Measurements from ENCODE around the gene BAIAP2L1. TPM values are rescaled to one million over a fixed set of nuclear protein-coding genes. Genes with fewer than 3 reads are reported as not detected.

The BAIAP2L1 gene
- total RNA-seq, 2 donors from 2014 or later: 2.4 TPM

DNA sequence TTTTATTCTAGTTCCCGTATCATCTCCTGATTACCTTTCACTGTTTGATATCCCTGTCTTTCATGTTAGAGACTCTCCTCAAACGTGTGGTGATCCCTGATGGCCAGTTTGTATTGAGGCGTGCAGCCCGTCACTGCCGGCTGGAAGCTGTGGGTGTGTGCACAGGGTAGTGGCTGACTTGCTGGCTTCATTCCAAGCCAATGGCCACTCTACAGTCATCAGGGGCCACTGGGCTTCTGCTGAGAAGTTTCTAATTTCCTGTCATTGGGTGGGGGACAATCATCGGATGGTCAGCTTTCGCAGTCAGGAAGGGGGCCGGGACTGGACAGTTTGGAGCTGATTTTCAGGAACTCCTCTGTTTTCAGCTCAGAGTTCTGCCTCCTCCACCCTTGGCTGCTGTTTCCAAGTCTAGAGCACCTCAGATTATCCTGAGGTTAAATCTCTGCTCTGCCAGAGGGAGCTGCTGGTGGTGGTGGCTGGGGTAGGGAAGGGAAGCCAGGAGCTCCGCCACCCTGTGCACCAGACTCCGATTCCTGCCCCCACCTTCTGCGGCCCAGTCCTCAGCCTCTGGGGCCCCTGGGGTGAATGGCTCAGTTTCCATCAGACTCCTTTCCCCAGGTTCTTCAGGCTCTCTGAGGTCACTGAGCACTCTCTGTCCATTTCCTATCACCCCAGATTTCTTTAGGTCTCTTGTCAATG lies 34.9 kb downstream of the BAIAP2L1 start:
- DNase-seq (peak; percentile 33), ATAC-seq (peak; percentile 68 to 85)
- intact Hi-C loops (cut with DNase I): no loop called here

DNA sequence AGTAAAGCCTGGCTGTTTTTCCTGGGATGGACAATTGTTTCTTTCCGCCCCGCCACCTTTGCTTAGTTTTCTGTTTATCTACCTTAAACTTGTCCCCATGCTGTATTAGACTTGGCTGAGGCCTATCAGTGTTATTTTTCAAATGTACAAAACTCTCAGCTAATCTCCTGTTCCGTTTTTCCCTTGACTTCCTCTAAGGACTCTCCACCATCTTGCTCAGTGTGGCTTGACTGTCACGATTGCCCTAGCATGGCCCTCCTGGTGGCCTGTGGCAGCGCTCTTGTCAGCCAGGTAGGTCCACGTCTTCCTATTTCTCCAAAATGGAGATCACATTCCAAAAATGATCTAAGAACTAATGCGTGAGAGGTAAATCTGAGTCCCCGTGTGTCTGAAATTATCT lies 36.7 kb downstream of the BAIAP2L1 start:
- intact Hi-C loops (cut with DNase I): no loop called here
- no peak for ATAC-seq

DNA sequence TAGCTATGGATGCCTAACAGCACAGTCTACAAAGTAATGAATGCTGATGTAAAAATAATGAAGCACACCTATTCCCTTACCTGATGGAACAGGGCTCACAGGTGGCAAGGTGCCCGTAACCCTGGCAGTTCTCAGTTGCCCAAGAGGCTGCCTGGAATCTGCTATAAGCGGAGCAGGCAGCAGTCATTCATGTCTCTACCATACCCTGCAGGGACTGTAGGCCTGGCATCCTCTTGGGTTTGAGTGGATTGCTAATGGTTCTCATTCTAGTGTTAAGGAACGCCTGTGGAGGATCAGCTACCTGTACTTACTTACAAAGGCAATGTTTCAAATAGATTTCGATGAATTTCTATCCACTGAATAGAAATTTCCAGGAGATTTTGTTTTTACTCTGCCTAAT lies 38.4 kb downstream of the BAIAP2L1 start:
- intact Hi-C loops (cut with DNase I): no loop called here
- no peak for DNase-seq
- ATAC-seq: no peak

More for the DNA sequence above, 36.7 kb downstream of the BAIAP2L1 start:
- no peak for DNase-seq

DNA sequence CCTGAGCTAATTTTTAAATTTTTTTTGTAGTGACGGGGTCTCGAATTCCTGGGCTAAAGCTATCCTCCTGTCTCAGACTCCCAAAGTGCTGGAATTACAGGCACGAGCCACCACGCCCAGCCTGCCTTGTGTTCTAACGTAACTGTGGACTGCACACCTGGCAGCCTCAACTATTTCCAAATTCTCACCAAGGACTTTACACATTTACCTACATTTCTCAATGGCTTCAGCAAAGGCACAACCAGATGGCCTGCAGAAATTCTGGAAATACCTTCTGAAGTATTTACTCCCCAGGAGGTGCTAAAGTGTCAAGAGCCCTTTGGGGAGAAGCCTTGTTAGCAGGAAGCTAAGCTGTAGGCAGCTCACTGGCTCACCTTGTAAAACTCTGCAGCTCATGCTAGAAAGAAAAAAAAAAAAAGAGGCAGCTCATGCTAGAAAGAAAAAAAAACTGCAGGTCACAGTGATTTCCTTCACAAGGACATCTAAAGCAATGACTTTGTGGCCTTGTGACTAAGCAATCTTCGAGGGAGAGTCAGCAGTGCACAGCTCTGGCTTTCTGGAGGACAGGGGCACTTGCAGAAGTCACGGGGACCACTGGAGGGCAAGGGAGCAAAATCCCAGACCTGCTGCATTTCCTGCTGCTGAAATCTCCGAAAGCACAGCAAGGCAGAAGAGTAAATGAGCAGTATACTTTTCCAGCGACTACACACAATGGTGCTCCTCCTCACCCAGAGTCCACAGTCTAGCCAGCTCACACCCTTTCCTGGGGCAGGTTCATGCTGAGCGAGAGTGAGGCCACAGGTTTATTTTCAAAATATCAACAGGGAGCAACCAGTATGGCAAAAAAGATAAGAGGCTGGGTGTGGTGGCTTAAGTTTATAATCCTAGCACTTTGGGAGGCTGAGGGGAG lies 40.4 kb downstream of the BAIAP2L1 start:
- DNase-seq (no peak), ATAC-seq (peak in 1 of 2 donors; percentile 19)
- intact Hi-C loops (cut with DNase I): no loop called here

DNA sequence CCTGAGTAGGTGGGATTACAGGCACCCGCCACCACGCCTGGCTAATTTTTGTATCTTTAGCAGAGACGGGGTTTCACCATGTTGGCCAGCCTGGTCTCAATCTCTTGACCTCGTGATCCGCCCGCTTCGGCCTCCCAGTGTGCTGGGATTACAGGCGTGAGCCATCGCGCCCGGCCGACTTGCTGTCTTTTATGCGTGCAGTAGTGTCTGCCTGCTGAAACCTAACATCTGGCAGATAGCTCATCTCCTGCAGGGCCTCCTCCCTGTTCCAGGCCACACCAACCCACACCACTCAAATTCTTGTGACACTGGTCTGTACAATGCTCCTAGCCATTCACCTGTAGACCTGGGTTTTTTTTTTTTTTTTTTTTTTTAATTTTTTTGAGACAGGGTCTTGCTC lies 41.5 kb downstream of the BAIAP2L1 start:
- DNase-seq (no peak), ATAC-seq (no peak)
- intact Hi-C loops (cut with DNase I): no loop called here

DNA sequence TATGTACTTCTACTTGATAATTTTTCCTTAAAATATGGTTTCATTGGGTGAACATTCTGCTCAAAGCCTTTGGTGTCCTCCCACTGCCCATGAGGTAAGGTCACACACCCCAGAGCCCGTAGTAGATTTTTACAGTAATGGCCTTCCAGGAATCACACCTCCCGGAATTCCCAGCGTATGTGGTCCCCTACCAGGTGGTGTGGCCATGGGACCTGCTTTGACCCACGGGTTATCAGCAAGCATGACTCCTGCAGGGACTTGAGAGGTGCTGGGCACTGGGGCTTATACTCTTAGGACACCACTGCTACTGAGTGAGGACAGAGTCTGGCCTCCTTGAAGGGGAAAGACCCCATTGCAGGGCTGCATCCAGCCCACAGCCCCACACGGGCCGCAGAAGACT lies 42.2 kb downstream of the BAIAP2L1 start:
- no peak for ATAC-seq
- intact Hi-C loops (cut with DNase I): no loop called here

DNA sequence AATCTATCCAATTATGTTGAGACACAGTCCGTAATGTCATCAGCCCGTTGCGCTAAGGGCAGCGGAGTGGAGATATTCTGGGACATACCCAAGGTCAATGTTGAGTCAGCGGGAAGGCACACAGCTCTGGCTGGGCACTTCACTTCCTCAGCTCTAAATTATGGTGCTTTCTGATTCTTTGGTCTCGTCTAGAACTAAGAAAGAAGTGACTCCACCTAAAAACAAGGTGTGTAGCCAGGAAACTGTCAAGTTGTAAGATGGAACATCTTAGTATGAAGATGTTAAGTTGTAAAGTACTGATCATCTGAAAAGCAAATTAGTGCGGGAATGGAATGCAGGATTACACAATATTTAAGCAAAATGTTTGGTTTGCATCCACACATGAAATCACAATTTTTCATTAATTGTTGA lies 43.1 kb downstream of the BAIAP2L1 start:
- DNase-seq (no peak), ATAC-seq (peak; percentile 27 to 91)

More for the DNA sequence above, 42.2 kb downstream of the BAIAP2L1 start:
- DNase-seq: no peak

DNA sequence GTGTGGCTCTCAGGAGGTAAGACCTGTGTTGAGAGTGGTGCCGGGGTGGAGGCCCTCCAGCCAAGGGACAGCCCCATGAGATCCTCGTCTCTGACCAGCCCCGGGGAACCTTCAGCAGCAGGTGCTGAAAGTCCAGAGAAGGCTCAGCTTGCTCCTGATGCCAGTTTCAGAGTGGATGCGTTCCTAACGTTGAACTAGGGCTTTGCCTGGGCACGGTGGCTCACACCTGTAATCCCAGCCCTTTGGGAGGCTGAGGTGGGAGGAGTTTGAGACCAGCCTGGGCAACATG lies 45.7 kb downstream of the BAIAP2L1 start:
- ATAC-seq: no peak
- intact Hi-C loops (cut with DNase I): no loop called here
- no peak for DNase-seq

More for the DNA sequence above, 43.1 kb downstream of the BAIAP2L1 start:
- intact Hi-C loops (cut with DNase I): no loop called here

DNA sequence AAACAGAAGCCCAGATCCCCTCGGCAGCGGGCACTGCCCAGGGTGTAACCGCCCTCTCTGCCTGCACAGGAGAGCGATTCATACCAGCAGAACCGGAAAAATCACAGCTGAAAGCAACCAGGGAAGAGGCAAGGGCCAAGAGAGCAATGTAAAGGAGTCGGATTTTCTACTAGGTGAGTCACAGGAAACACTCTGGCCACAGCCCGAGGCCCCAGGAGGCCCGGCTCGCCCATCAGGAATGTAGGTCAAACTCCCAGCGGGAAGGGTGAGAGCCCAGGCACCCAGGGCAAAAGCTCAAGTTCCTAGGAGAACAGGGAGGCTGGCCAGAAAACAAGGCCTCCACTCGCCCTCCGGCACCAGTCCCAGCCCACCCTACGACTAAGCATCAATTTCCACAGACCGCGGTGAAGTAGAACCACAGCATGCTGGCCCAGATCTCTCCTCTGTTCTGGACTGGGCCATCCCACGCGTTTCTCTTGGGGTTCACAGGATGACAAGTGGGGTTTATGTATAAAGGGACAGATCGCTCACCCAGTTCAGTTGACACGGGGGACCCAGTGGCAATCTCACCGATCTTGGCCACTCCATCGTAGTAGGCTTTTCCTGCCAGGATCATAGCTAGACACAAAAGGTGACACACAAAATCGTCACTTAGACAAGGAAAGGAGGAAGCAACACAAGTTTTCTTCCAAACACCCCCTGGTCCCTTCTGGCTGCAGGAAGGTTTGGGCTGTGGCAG lies 46.2 kb downstream of the BAIAP2L1 start:
- intact Hi-C loops (cut with DNase I): no loop called here
- no peak for DNase-seq
- peak in 1 of 2 donors; percentile 60 for ATAC-seq

DNA sequence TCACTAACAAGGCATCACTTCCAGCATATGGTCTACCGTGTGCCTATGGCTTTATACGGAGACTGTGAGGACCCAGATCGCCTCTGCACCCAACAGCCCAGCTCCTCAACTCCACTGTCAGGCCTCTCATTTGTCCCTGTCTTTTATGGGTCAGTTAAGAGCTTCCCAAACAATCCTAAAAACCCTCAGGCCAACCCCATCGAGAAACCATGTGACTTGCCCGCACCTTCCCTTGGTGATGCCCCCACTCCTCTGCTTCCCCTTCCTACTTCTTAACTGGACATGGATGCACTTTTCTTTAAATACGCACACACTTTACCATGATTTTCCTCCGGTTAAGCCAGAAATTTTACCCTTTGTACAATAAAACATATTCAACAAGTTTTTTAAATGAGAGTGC lies 46.8 kb downstream of the BAIAP2L1 start:
- DNase-seq (no peak), ATAC-seq (no peak)
- intact Hi-C loops (cut with DNase I): no loop called here

DNA sequence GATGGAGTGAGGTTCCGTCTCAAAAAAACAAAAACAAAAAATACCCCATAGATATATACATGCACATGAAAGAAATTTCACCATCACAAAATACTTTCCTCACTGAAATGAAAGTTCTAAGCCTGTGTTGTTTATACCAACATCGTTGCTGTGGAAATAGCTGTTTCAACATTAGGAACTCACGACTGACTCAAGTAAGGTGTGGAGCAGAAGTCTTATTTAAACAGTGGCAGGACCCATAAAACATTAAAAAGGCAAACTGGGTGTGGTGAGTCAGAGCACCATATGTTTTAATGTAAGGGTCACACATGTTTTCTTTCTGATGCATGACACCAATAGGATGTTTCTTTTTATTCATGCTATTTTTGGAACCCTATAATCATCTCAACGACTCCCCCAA lies 48.3 kb downstream of the BAIAP2L1 start:
- no peak for DNase-seq
- peak in 1 of 2 donors; percentile 64 for ATAC-seq
- intact Hi-C loops (cut with DNase I): no loop called here

DNA sequence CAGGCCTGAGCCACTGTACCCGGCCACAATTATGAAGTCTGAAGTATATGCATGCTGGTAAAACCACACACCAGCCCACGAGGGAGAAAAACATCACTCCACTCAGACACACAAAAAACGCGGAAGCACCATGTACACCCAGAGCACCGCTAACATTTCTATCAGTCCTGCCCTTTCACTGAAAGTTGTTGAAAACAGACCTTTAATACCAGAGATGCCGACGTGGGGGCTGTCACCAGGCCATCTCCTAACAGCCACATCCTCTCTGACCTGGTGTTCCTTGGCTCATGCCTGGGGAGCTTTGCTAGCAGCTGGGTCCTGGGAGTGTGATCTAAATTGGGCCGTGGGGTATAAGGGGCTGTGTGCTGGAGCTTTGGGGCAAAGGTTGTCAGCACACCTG lies 49.8 kb downstream of the BAIAP2L1 start:
- intact Hi-C loops (cut with DNase I): no loop called here
- no peak for ATAC-seq
- DNase-seq: no peak

DNA sequence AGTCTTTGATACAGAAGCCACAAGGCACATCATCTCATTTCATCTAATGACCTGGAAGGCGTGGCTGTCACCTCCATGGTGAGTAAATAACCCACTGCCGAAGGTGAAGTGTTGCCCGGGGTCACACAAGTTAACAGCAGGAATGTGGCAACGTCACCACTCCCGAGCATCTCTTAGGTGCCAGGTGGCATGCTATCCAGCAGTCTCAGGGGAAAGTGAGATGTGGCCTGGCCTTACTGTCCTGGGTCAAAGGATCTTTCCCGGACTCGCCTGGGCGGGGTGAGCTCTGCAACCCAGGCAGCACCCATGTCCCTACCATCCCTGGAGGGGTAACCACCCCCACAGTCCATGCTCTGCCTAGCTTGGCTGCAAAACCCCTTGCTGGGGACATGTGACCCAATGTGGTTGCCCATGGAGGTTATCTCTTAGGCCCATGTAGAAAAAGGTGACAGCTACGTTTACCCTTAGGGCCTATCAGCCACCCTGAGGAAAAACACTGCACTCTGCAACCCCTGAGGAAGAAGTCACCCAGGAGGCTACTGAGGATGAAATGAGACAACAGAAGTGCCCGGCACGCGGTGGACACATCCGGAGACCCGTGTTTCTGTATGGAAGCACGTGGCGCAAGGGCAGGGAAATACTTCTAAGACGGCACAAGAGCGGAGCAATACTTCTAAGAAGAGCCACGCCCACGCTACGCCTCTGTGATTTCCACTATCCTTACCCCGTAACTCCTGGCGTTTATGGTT lies 52.0 kb downstream of the BAIAP2L1 start:
- ATAC-seq (no peak), DNase-seq (no peak)
- intact Hi-C loops (cut with DNase I): no loop called here

DNA sequence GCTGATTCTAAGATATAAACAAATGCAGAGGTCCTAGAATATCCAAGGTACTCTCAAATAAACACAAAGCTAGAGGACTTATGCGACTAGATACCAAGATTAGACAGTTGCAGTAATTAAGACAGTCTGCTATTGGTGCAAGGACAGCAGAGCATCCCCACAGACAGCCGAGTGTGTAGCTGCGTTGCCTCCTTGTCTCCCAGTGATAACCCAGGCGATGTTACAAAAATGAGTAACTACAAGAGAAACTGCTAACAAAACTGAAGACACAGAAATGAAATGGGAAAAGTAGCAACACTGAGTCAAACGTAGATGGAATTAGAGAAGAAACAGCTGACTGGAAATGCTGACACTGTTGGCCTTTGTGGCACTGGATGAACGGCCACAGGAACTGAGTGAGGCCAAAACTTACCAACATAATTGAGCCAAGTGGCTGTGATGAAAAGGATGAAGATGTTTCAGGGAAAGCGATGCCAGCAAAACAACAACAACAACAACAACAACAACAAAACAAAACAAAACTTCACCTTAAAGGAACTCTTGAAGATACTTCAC lies 54.3 kb downstream of the BAIAP2L1 start:
- no peak for ATAC-seq
- no peak for DNase-seq
- intact Hi-C loops (cut with DNase I): no loop called here

DNA sequence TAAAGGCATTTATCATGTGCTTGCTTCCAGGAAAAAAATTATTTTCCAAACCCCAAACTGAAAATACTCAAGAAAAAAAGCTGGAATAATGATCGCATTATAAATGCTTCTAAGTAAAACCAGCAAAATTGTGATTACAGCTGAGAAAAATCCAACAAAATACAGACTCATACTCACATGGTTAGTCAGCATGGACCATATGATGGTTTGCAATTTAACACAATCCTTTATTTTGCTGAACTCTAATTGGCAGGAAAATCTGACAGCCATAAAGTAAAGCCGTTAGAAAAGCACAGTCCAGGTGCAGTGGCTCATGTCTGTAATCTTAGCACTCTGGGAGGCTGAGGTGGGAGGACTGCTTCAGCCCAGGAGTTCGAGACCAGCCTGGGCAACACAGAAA lies 59.8 kb downstream of the BAIAP2L1 start:
- DNase-seq (no peak), ATAC-seq (no peak)
- intact Hi-C loops (cut with DNase I): no loop called here

DNA sequence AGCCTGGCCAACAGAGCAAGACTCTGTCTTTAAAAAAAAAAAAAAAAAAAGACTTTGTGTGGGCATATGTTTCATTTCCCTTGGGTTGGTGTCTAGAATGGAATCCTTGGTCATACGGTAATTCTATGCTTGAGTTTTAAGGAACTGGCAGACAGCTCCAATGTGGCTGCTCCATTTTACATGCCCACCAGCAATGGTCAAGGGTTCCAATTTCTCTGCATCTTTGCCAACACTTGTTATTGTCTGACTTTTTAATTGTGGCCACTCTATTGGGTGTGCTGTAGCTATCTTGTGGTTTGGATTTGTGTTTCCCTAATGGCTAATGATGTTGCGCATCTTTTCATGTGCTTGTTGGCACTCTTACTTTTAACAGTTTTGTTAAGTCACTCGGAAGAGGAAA lies 61.8 kb downstream of the BAIAP2L1 start:
- ATAC-seq: no peak
- intact Hi-C loops (cut with DNase I): no loop called here

DNA sequence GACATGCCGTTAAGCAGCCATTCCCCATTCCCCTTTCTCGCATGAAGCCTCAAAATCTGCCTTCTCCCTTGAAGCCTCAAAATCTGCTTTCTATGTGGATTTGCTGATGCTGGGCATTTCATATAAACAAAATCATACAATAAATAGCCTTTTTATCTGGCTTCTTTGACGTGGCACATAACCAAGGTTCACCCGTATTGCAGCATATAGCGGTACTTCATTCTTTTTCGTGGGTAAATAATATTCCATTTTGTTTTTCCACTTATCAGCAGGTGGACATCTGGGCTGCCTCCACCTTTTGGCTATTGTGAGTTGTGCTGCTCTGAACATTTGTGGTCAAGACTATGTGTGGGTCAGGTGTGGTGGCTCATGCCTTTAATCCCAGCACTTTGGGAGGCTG lies 62.4 kb downstream of the BAIAP2L1 start:
- DNase-seq (no peak), ATAC-seq (no peak)
- intact Hi-C loops (cut with DNase I): no loop called here

More for the DNA sequence above, 61.8 kb downstream of the BAIAP2L1 start:
- no peak for DNase-seq

DNA sequence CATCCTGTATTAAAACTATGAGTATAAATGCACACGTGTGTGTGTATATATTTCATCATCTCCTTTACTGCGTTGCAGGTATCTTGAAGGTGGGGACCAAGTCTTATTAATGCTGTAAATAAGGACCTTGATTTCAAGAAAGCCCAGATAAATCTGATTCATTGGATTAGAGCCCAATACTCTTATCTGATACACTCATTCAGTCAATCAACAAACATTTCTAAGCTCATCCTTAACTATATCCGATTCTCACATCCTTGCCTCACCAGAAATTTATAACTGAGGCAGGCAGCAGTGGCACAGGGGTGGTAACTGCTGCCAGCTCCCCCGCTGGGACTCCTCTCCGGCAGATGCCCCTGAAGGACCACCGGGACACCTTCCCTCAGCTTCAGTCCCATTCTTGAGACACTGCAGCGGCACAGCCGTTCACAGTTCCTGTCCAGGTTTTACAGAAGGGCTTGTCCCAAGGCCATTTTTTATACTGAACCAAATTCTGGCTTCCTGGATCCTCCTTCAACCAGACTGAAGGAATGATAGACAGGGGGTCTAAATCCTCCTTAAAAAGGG lies 65.4 kb downstream of the BAIAP2L1 start:
- DNase-seq (no peak), ATAC-seq (no peak)
- intact Hi-C loops (cut with DNase I): no loop called here

DNA sequence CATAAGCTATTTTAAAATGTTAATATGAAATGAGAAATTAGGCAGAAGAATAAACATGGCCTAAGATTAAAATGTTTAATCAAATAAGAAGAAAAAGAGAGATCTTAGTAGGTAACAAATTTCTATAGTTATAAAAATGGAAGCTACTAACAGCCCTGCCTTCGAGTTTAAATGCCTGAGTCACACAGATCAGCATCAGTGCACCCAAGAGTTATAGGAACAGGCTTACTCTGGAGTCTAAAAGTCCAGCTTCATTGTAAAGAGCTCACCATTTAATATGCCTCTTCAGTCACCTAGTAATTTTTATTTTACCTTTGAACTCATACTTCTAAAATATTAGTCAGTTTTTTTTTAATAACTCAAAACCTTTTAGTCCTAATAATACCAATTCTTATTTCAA lies 66.8 kb downstream of the BAIAP2L1 start:
- ATAC-seq (no peak), DNase-seq (no peak)
- intact Hi-C loops (cut with DNase I): no loop called here

All from left cardiac atrium (tissue), 4 donors.